ENCODE measurements around the gene VPREB3. TPM values are rescaled to one million over a fixed set of nuclear protein-coding genes. Genes with fewer than 3 reads are reported as not detected.

The VPREB3 gene
- total RNA-seq, 4 donors from 2014 or later, result not detected

- TF ChIP-seq CTCF (IDR thresholded peaks at IDR 0.05), result no peak
- no peak for TF ChIP-seq POLR2A (IDR thresholded peaks at IDR 0.05)
- H3K4me1 ChIP-seq, result peaks cover 0 to 4% of the 10 kb centered on the region in 2 donors
- WGBS, 2 donors, result 62 to 69% methylated on average over 6 of the region's 6 CpGs
- no peaks in the 10 kb centered on the region for H3K36me3 ChIP-seq
- no peak overlapping the region for H3K27ac ChIP-seq
- intact Hi-C loops (cut with DNase I), result no loop called here
- no peak overlapping the region for H3K4me3 ChIP-seq (replicated peaks in 1 of 3)
- no peak for DNase-seq
- H3K9me3 ChIP-seq, result no peaks in the 10 kb centered on the region
- no peaks in the 10 kb centered on the region for H3K27me3 ChIP-seq
These were observed 883 bp upstream of the VPREB3 start for GRCh38 chr22:23754980-23755636.

- Histone ChIP-seq H3K36me3 (no peaks in the 10 kb centered on the region), H3K9me3 (no peaks in the 10 kb centered on the region), H3K4me1 (peaks cover 5 to 9% of the 10 kb centered on the region in 2 donors), H3K27ac (no peak overlapping the region), H3K27me3 (no peaks in the 10 kb centered on the region), H3K4me3 (replicated peaks in 1 of 3) (no peak overlapping the region)
- DNase-seq, result no peak
- no peak for TF ChIP-seq CTCF (IDR thresholded peaks at IDR 0.05)
- TF ChIP-seq POLR2A (IDR thresholded peaks at IDR 0.05), result no peak
- intact Hi-C loops (cut with DNase I), result no loop called here
- WGBS, 2 donors, result 75 to 89% methylated on average over 2 of the region's 2 CpGs
These were observed 840 bp downstream of the VPREB3 start for GRCh38 chr22:23753385-23753784.

GRCh38 chr22:23752750-23753149 is 1.5 kb downstream of the VPREB3 start:
- Histone ChIP-seq H3K4me3 (replicated peaks in 1 of 3) (no peak overlapping the region), H3K27ac (no peak overlapping the region), H3K4me1 (peaks cover 5 to 9% of the 10 kb centered on the region in 2 donors), H3K9me3 (no peaks in the 10 kb centered on the region), H3K27me3 (no peaks in the 10 kb centered on the region), H3K36me3 (no peaks in the 10 kb centered on the region)
- no peak for DNase-seq
- 93 to 98% methylated on average over 16 of the region's 16 CpGs for WGBS, 2 donors
- intact Hi-C loops (cut with DNase I), result no loop called here
- TF ChIP-seq POLR2A (IDR thresholded peaks at IDR 0.05) (no peak), CTCF (IDR thresholded peaks at IDR 0.05) (no peak)

GRCh38 chr22:23752090-23752691 is 2.0 kb downstream of the VPREB3 start:
- H3K27ac ChIP-seq, result no peak overlapping the region
- intact Hi-C loops (cut with DNase I), result no loop called here

More at GRCh38 chr22:23752090-23752691, 2.0 kb downstream of the VPREB3 start:
- Histone ChIP-seq H3K4me1 (peaks cover 5 to 9% of the 10 kb centered on the region in 2 donors), H3K36me3 (no peaks in the 10 kb centered on the region), H3K9me3 (no peaks in the 10 kb centered on the region), H3K4me3 (replicated peaks in 1 of 3) (no peak overlapping the region), H3K27me3 (no peaks in the 10 kb centered on the region)
- TF ChIP-seq POLR2A (IDR thresholded peaks at IDR 0.05) (no peak), CTCF (IDR thresholded peaks at IDR 0.05) (no peak)
- 76 to 97% methylated on average over 8 to 9 of the region's 9 CpGs for WGBS, 2 donors
- DNase-seq, result no peak
